NT2/D1 (cell line): ENCODE measurements around the gene CTXN1.

Experiments
- DNase-seq: peaks from one replicate; pipeline ENCODE4 v3.0.0-alpha.2; 2011; ENCODE audit warnings: low read depth, low spot score
- H3K27me3 ChIP-seq: 2 replicates; pipeline ENCODE4 v1.6.0; 2011; ENCODE audit warnings: mild to moderate bottlenecking; ENCODE audit not compliant: insufficient read length, insufficient read depth
- H3K36me3 ChIP-seq: 2 replicates; pipeline ENCODE4 v1.6.1; 2011; ENCODE audit warnings: mild to moderate bottlenecking, low read length, mixed read lengths; ENCODE audit not compliant: insufficient read depth, insufficient read length
- H3K4me1 ChIP-seq: 2 replicates; pipeline ENCODE4 v1.5.1; 2011; ENCODE audit not compliant: insufficient read depth, insufficient read length
- H3K4me3 ChIP-seq: 2 replicates; pipeline ENCODE4 v1.5.1; 2011; ENCODE audit warnings: low read depth; ENCODE audit not compliant: insufficient read length
- H3K9ac ChIP-seq: 2 replicates; pipeline ENCODE4 v1.6.0; 2011; ENCODE audit warnings: low read depth; ENCODE audit not compliant: insufficient read length
- H3K9me3 ChIP-seq: 2 replicates; pipeline ENCODE4 v1.5.1; 2011; ENCODE audit warnings: mild to moderate bottlenecking, low read length; ENCODE audit not compliant: insufficient read depth
- SUZ12 ChIP-seq: IDR thresholded peaks from 2 replicates; pipeline ENCODE4 v1.6.1; 2011; ENCODE audit not compliant: insufficient read length, insufficient read depth; ENCODE audit errors: extremely low read depth
- YY1 ChIP-seq: IDR thresholded peaks from 2 replicates; pipeline ENCODE4 v1.6.1; 2011; ENCODE audit not compliant: insufficient read length, insufficient read depth
- ZNF274 ChIP-seq: IDR thresholded peaks from 2 replicates; pipeline ENCODE4 v1.6.1; 2011; ENCODE audit warnings: mild to moderate bottlenecking, low read depth, low read length

Gene CTXN1

GRCh38 chr19:7911508-7912143, 14.3 kb downstream of the CTXN1 start:
- Histone ChIP-seq H3K4me3 (no peak overlapping the region), H3K4me1 (peaks cover 13% of the 10 kb centered on the region), H3K36me3 (peaks cover 40% of the 10 kb centered on the region), H3K9ac (no peak overlapping the region), H3K27me3 (peaks cover 17% of the 10 kb centered on the region), H3K9me3 (no peaks in the 10 kb centered on the region)
- TF ChIP-seq YY1 = no peak
- TF ChIP-seq ZNF274 = no peak
- TF ChIP-seq SUZ12 = no peak
- DNase-seq = no peak

DNA sequence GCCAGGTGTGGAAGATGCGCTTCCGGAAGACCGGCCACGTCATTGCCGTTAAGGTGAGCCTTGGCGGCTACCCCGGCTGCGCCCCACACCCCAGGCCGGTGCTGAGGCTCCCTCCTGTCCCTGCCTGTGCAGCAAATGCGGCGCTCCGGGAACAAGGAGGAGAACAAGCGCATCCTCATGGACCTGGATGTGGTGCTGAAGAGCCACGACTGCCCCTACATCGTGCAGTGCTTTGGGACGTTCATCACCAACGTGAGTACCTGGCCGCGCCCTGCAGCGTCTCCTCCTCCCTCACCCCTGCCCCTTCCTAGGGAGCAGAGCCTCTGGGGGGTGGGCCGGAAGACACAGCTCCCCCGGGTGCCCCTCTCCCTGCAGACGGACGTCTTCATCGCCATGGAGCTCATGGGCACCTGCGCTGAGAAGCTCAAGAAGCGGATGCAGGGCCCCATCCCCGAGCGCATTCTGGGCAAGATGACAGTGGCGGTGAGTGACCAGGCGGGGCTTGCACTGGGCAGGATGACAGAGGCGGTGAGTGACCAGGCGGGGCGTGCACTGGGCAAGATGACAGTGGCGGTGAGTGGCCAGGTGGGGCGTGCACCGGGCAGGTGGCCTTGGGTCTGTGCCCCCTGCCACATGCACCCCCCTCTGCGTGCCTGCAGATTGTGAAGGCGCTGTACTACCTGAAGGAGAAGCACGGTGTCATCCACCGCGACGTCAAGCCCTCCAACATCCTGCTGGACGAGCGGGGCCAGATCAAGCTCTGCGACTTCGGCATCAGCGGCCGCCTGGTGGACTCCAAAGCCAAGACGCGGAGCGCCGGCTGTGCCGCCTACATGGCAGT, 15.4 kb downstream of the CTXN1 start:
- TF ChIP-seq SUZ12 (no peak), ZNF274 (no peak), YY1 (no peak)
- H3K4me3 ChIP-seq = no peak overlapping the region
- no peaks in the 10 kb centered on the region for H3K9me3 ChIP-seq
- DNase-seq = no peak
- no peak overlapping the region for H3K9ac ChIP-seq
- H3K36me3 ChIP-seq = peaks cover 50% of the 10 kb centered on the region
- peaks cover 8% of the 10 kb centered on the region for H3K27me3 ChIP-seq
- H3K4me1 ChIP-seq = peaks cover 14% of the 10 kb centered on the region

- peaks cover 1% of the 10 kb centered on the region for H3K27me3 ChIP-seq
- H3K36me3 ChIP-seq = peaks cover 58% of the 10 kb centered on the region
- no peaks in the 10 kb centered on the region for H3K9me3 ChIP-seq
- no peak for TF ChIP-seq YY1
- TF ChIP-seq ZNF274 = no peak
- TF ChIP-seq SUZ12 = no peak
- no peak for DNase-seq
- peaks cover 20% of the 10 kb centered on the region for H3K4me1 ChIP-seq
- no peak overlapping the region for H3K4me3 ChIP-seq
- H3K9ac ChIP-seq = no peak overlapping the region
These were observed 16.4 kb downstream of the CTXN1 start for GRCh38 chr19:7909471-7910067.

DNA sequence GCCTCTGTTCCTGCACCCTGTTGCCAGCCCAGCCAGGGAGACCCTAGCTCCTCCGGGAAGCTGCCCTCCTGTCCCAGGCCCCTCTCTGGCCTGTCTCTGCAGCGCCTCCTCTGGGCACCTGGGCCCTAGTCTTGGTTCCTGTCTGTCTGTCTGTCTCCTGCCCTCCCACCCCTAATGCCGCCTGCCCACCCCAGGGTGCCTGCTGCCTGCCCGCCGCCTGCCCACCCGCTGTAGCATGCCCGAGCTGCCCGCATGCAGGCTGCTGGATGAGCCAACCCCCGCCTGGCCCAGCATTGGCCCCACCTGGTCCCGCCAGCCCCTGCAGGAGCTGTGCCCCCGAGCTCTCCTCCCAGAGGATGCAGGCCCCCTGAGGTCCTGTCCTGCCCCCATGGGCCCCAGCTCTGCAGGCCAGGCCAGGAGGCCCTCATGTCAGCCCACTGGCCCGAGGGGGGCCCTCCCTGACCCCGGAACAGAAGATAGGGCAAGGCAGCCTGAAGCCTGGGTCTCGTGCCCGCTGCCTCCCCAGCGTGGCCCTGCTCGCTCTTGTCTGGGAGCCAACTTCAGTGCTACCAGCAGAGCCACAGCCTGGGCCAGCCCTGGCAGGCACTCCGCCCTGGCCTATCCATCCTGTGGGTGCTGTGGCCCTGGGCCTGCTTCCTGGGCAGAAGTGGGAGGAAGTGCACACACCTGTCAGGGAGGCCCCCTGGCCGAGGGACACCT, 17.0 kb downstream of the CTXN1 start:
- Histone ChIP-seq H3K4me3 (no peak overlapping the region), H3K27me3 (no peaks in the 10 kb centered on the region), H3K9ac (peak overlapping the region; percentile 62), H3K9me3 (no peaks in the 10 kb centered on the region), H3K4me1 (peaks cover 23% of the 10 kb centered on the region), H3K36me3 (peaks cover 60% of the 10 kb centered on the region)
- no peak for DNase-seq
- TF ChIP-seq YY1 (no peak), SUZ12 (no peak), ZNF274 (no peak)

GRCh38 chr19:7908078-7908699, 17.7 kb downstream of the CTXN1 start:
- peaks cover 60% of the 10 kb centered on the region for H3K36me3 ChIP-seq
- DNase-seq = no peak

GRCh38 chr19:7907544-7907943, 18.4 kb downstream of the CTXN1 start:
- DNase-seq = no peak
- Histone ChIP-seq H3K9me3 (no peaks in the 10 kb centered on the region), H3K4me1 (peaks cover 29% of the 10 kb centered on the region), H3K4me3 (no peak overlapping the region), H3K27me3 (no peaks in the 10 kb centered on the region), H3K36me3 (peaks cover 54% of the 10 kb centered on the region), H3K9ac (no peak overlapping the region)
- TF ChIP-seq ZNF274 (no peak), YY1 (no peak)

More at GRCh38 chr19:7908078-7908699, 17.7 kb downstream of the CTXN1 start:
- H3K4me1 ChIP-seq = peaks cover 24% of the 10 kb centered on the region
- peak overlapping the region; percentile 62 for H3K9ac ChIP-seq
- no peaks in the 10 kb centered on the region for H3K27me3 ChIP-seq
- H3K4me3 ChIP-seq = no peak overlapping the region
- no peaks in the 10 kb centered on the region for H3K9me3 ChIP-seq
- TF ChIP-seq SUZ12 (no peak), YY1 (no peak), ZNF274 (no peak)
